Measurements from ENCODE around the gene KLHL41.

DNA sequence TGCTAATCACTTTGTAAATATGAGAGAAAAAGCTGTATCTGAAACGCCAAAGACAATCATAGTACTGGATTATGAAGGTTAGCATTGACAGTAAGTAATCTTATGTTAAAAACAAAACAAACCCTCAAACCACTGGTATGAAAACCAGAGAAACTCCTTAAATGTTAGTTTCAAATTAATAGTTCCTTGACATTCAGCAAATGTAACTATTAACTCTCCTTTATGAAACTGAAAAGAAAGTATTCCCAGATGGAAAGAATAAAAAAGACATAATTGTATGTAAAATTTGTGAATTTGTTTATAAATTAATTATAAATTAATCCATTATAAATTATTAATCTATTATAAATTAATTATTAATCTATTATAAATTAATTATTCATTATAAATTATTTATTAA lies 51.9 kb downstream of the KLHL41 start:
- TF ChIP-seq TAF1 (IDR thresholded peaks at IDR 0.05; ENCODE audit: low read depth) = no peak
- TF ChIP-seq CEBPB (IDR thresholded peaks at IDR 0.05) = no peak
- TF ChIP-seq, protein P1, sequence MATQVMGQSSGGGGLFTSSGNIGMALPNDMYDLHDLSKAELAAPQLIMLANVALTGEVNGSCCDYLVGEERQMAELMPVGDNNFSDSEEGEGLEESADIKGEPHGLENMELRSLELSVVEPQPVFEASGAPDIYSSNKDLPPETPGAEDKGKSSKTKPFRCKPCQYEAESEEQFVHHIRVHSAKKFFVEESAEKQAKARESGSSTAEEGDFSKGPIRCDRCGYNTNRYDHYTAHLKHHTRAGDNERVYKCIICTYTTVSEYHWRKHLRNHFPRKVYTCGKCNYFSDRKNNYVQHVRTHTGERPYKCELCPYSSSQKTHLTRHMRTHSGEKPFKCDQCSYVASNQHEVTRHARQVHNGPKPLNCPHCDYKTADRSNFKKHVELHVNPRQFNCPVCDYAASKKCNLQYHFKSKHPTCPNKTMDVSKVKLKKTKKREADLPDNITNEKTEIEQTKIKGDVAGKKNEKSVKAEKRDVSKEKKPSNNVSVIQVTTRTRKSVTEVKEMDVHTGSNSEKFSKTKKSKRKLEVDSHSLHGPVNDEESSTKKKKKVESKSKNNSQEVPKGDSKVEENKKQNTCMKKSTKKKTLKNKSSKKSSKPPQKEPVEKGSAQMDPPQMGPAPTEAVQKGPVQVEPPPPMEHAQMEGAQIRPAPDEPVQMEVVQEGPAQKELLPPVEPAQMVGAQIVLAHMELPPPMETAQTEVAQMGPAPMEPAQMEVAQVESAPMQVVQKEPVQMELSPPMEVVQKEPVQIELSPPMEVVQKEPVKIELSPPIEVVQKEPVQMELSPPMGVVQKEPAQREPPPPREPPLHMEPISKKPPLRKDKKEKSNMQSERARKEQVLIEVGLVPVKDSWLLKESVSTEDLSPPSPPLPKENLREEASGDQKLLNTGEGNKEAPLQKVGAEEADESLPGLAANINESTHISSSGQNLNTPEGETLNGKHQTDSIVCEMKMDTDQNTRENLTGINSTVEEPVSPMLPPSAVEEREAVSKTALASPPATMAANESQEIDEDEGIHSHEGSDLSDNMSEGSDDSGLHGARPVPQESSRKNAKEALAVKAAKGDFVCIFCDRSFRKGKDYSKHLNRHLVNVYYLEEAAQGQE (IDR thresholded peaks at IDR 0.05; ENCODE audit: low read depth) = no peak
- TF ChIP-seq, protein P2, sequence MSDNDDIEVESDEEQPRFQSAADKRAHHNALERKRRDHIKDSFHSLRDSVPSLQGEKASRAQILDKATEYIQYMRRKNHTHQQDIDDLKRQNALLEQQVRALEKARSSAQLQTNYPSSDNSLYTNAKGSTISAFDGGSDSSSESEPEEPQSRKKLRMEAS (IDR thresholded peaks at IDR 0.05) = no peak
- no peak for TF ChIP-seq EGR1 (IDR thresholded peaks at IDR 0.05)
- no peak for TF ChIP-seq YY1 (IDR thresholded peaks at IDR 0.05; ENCODE audit: low read depth)
- no peak for TF ChIP-seq EP300 (IDR thresholded peaks at IDR 0.05; ENCODE audit: borderline replicate concordance)
- TF ChIP-seq TCF12 (IDR thresholded peaks at IDR 0.05; ENCODE audit: low read depth) = no peak
- no peak for TF ChIP-seq CREB1 (IDR thresholded peaks at IDR 0.05; ENCODE audit: low read depth)
- TF ChIP-seq ZBTB7A (IDR thresholded peaks at IDR 0.05; ENCODE audit: low read depth) = no peak
- no peak for TF ChIP-seq NFIC (IDR thresholded peaks at IDR 0.05)
- no peak for TF ChIP-seq RAD21 (IDR thresholded peaks at IDR 0.05; ENCODE audit: low read depth)
- no peak for TF ChIP-seq TEAD4 (IDR thresholded peaks at IDR 0.05)
- TF ChIP-seq, protein P3, sequence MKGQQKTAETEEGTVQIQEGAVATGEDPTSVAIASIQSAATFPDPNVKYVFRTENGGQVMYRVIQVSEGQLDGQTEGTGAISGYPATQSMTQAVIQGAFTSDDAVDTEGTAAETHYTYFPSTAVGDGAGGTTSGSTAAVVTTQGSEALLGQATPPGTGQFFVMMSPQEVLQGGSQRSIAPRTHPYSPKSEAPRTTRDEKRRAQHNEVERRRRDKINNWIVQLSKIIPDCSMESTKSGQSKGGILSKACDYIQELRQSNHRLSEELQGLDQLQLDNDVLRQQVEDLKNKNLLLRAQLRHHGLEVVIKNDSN (IDR thresholded peaks at IDR 0.05) = no peak
